AG04449 (cell line): ENCODE data around the gene IFNG-AS1.
A peak's percentile ranks its signal among the peaks of the same experiment; 100 is the strongest.

Source experiments
- CTCF ChIA-PET: fragments of 350-600 bp; formaldehyde crosslinking; extraction: SDS; loops from one replicate; lab custom pipeline; 2021; ENCODE audit warnings: antibody characterized with exemption; lab: Yijun Ruan, JAX
- POLR2A ChIA-PET: fragments of 400-600, 350-600 bp; formaldehyde crosslinking; extraction: SDS; loops from one replicate; lab custom pipeline; 2020; ENCODE audit warnings: antibody characterized with exemption, inconsistent platforms; lab: Yijun Ruan, JAX
- DNase-seq: peaks from one replicate; pipeline ENCODE4 v3.0.0-alpha.2; 2010; ENCODE audit warnings: low read depth, low spot score
- H3K4me3 ChIP-seq: 2 replicates; pipeline ENCODE4 v1.5.1; 2011; ENCODE audit warnings: low read depth, mild to moderate bottlenecking, control low read depth, low read length
- CTCF ChIP-seq: IDR thresholded peaks from one replicate; pipeline ENCODE4 v1.5.1; 2011; ENCODE audit warnings: mild to moderate bottlenecking, moderate library complexity, low read length, control low read depth, inconsistent platforms; ENCODE audit not compliant: insufficient read depth; ENCODE audit errors: missing control alignments

Gene IFNG-AS1

GRCh38 chr12:67968321-67968720 lies 20.9 kb upstream of the IFNG-AS1 start:
- no peak for DNase-seq
- ChIA-PET POLR2A (no interaction called here), CTCF (interaction anchor here (1.0 to 1.2 kb wide), 2 partner anchors 16 to 25 kb away, joined by 3 read pairs; no protein-coding TSS in a partner anchor)
- H3K4me3 ChIP-seq: no peak overlapping the region
- no peak for TF ChIP-seq CTCF

DNA sequence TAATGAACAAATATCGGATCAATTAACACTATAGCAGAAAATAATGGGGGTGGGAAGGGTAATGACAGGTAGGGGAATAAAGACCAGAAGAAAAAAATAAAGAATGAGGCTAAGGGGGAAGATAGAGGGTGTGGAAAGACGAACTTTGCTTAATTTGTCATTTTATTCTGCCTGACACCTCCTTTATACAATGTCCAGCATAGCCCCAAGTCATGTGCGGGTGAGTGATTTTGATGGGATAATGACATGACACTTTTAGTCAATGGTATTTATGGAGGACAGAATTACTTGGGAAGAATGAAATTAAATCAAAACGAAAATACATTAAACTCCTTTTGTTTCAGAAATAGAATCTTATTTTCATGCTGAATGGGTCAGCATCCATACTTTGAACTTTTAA lies 20.5 kb upstream of the IFNG-AS1 start:
- CTCF ChIA-PET: interaction anchor here (1.0 to 1.2 kb wide), 2 partner anchors 17 to 26 kb away, joined by 3 read pairs; no protein-coding TSS in a partner anchor
- TF ChIP-seq CTCF: no peak
- no peak overlapping the region for H3K4me3 ChIP-seq
- DNase-seq: no peak
- POLR2A ChIA-PET: no interaction called here

DNA sequence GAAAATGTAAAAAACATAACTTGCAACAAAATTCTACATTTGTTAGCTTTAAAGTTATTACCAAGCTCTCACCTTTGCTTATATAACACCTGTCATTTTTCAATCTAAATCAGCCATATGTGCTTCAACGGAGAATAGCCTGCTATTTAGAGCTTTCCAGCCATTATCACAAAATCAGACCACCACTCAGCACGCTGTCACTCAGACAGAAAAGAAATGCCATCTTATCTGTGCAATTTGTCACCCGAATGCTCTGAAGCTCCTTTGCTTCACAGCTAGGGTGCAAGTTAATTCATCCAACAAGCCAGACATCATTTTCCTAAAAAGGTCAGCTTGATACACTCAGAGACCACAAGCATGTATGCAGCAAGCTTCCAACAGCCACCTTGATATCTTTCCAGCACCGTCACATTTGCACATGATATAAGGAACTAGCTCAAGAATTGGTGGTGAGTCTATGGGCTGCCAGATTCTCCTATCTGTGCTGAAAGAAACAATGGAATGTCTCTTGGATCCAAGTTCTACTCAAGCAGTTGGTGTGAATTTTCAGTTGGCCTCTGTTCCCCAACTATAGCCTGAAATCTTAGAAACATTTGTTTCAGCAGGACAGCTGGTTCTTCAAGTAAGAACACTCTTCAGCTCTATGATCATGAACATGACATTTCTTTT lies 20.0 kb upstream of the IFNG-AS1 start:
- CTCF ChIA-PET: interaction anchor here (1.2 kb wide), 1 partner anchor 17 kb away, joined by 3 read pairs; no protein-coding TSS in a partner anchor
- POLR2A ChIA-PET: no interaction called here
- DNase-seq: no peak
- no peak overlapping the region for H3K4me3 ChIP-seq
- TF ChIP-seq CTCF: no peak

GRCh38 chr12:67977668-67978067 lies 11.6 kb upstream of the IFNG-AS1 start:
- no peak for DNase-seq
- CTCF ChIA-PET: no interaction called here
- no peak for TF ChIP-seq CTCF
- POLR2A ChIA-PET: no interaction called here
- no peak overlapping the region for H3K4me3 ChIP-seq

DNA sequence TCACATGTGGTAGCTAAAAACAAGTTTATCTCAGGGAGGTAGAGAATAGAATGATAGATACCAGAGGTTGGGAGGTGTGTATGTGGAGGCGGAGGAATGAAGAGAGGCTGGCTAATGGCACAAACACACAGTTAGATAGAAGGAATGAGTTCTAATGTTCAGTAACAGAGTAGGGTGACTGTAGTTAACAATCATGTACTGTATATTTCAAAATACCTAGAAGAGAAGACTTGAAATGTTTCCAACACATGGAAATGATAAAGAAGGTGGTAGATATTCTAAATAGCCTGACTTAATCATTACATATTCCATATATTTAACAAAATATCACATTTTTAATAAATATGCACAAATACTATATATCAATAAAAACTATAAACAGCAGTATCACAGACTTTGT lies 8.9 kb upstream of the IFNG-AS1 start:
- ChIA-PET CTCF (interaction anchor here (1.0 kb wide), 1 partner anchor 15 kb away, joined by 3 read pairs; no protein-coding TSS in a partner anchor), POLR2A (no interaction called here)
- DNase-seq: no peak
- H3K4me3 ChIP-seq: no peak overlapping the region
- no peak for TF ChIP-seq CTCF

DNA sequence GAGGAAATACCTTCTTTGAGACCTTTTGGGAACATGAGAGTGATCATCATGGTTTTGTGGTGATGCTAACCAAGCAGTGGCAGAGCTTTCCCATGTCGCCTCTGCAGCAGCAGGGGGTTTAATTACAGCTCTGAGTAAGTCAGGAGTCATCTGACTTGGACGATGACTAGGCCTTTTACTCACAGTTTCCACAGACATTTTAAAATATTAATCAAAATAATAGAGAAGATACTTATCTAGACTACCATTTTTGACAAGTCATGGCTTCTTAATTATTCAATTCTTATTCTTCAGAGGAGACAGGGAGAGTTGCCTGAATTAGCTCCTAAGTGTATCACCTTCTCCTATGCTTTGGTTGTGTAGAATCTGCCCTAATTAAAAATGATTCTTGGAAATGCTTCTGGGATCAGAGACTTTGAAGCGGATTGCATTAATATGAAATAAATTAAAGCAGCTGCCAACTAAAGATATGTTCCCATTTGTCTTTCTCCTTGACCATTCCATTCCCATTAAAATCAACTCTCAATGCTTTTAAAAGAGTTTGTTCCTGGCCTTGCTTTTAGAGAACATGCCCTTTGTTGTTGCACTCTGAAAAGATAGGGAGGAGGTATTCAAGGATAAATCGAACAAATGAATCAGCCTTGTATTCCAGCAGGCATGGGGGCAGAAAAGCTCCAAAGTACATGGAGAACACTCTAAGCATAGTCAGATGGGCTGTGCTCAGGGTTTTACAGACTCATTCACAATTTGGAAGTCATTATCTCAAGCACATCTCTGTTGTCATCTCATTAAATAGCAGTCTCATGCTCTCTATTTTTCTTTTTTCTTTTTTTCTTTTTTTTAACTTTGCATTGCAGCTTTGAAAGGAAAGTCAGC lies 7.7 kb upstream of the IFNG-AS1 start:
- DNase-seq: peak; percentile 86
- CTCF ChIA-PET: interaction anchor here (1.0 to 1.3 kb wide), 2 partner anchors 10 to 35 kb away, joined by 3 to 5 read pairs; no protein-coding TSS in a partner anchor
- no peak for TF ChIP-seq CTCF
- H3K4me3 ChIP-seq: no peak overlapping the region
- POLR2A ChIA-PET: interaction anchor here (0.6 to 1.0 kb wide), 5 partner anchors 14 to 713 kb away, joined by 3 to 5 read pairs (median 3); partner anchors contain the start of gene CAND1
